ENCODE data around the gene ATG4B.
A peak's percentile ranks its signal among the peaks of the same experiment; 100 is the strongest.

Gene ATG4B

GRCh38 chr2:241618829-241619228, 18.7 kb upstream of the ATG4B start:
- TF ChIP-seq ZNF274 (IDR thresholded peaks at IDR 0.05; ENCODE audit: low read depth, low read length), result no peak
- no peak overlapping the region for H3K4me3 ChIP-seq (ENCODE audit: low read length)

- no peak overlapping the region for H3K4me3 ChIP-seq (ENCODE audit: low read length)
These were observed 17.7 kb upstream of the ATG4B start for GRCh38 chr2:241619597-241620418.

GRCh38 chr2:241620419-241620769, 17.1 kb upstream of the ATG4B start:
- H3K4me3 ChIP-seq (ENCODE audit: low read length), result no peak overlapping the region
- no peak for TF ChIP-seq ZNF274 (IDR thresholded peaks at IDR 0.05; ENCODE audit: low read depth, low read length)

More at GRCh38 chr2:241619597-241620418, 17.7 kb upstream of the ATG4B start:
- TF ChIP-seq ZNF274 (IDR thresholded peaks at IDR 0.05; ENCODE audit: low read depth, low read length), result no peak

GRCh38 chr2:241627675-241628074, 9.8 kb upstream of the ATG4B start:
- no peak for TF ChIP-seq ZNF274 (IDR thresholded peaks at IDR 0.05; ENCODE audit: low read depth, low read length)
- H3K4me3 ChIP-seq (ENCODE audit: low read length), result no peak overlapping the region

- no peak for TF ChIP-seq ZNF274 (IDR thresholded peaks at IDR 0.05; ENCODE audit: low read depth, low read length)
- no peak overlapping the region for H3K4me3 ChIP-seq (ENCODE audit: low read length)
These were observed 7.6 kb upstream of the ATG4B start for GRCh38 chr2:241629762-241630435.

GRCh38 chr2:241632478-241633325, 4.8 kb upstream of the ATG4B start:
- TF ChIP-seq ZNF274 (IDR thresholded peaks at IDR 0.05; ENCODE audit: low read depth, low read length), result no peak
- no peak overlapping the region for H3K4me3 ChIP-seq (ENCODE audit: low read length)

- no peak for TF ChIP-seq ZNF274 (IDR thresholded peaks at IDR 0.05; ENCODE audit: low read depth, low read length)
- H3K4me3 ChIP-seq (ENCODE audit: low read length), result no peak overlapping the region
These were observed 3.9 kb upstream of the ATG4B start for GRCh38 chr2:241633561-241633960.

- H3K4me3 ChIP-seq (ENCODE audit: low read length), result peak overlapping the region; percentile 72
- no peak for TF ChIP-seq ZNF274 (IDR thresholded peaks at IDR 0.05; ENCODE audit: low read depth, low read length)
These were observed 1.7 kb upstream of the ATG4B start for GRCh38 chr2:241635756-241636155.

GRCh38 chr2:241636182-241637017, 1.1 kb upstream of the ATG4B start:
- peak overlapping the region; percentile 72 for H3K4me3 ChIP-seq (ENCODE audit: low read length)
- TF ChIP-seq ZNF274 (IDR thresholded peaks at IDR 0.05; ENCODE audit: low read depth, low read length), result no peak

GRCh38 chr2:241637795-241638660, 535 bp downstream of the ATG4B start:
- H3K4me3 ChIP-seq (ENCODE audit: low read length), result peak overlapping the region; percentile 72
- TF ChIP-seq ZNF274 (IDR thresholded peaks at IDR 0.05; ENCODE audit: low read depth, low read length), result no peak

GRCh38 chr2:241638940-241639339, 1.4 kb downstream of the ATG4B start:
- H3K4me3 ChIP-seq (ENCODE audit: low read length), result peak overlapping the region; percentile 8; the same call in 1 of the 2 replicates
- TF ChIP-seq ZNF274 (IDR thresholded peaks at IDR 0.05; ENCODE audit: low read depth, low read length), result no peak

- H3K4me3 ChIP-seq (ENCODE audit: low read length), result no peak overlapping the region; the same call in 1 of the 2 replicates
- no peak for TF ChIP-seq ZNF274 (IDR thresholded peaks at IDR 0.05; ENCODE audit: low read depth, low read length)
These were observed 1.9 kb downstream of the ATG4B start for GRCh38 chr2:241639385-241639784.

All from GM08714 (cell line).